ENCODE data around the gene FXYD1.
"Not testable (repeated sequence)": the region's sequence is repeated elsewhere in the genome, so short reads cannot be mapped to it uniquely, and the experiment has no call there.

Gene FXYD1

GRCh38 chr19:35138305-35138892, at the start of gene FXYD1:
TSS of gene FXYD1 (plus strand) at chr19:35138824. CDS start at chr19:35140080, 1,256 bp downstream.
- no peak for DNase-seq

DNA sequence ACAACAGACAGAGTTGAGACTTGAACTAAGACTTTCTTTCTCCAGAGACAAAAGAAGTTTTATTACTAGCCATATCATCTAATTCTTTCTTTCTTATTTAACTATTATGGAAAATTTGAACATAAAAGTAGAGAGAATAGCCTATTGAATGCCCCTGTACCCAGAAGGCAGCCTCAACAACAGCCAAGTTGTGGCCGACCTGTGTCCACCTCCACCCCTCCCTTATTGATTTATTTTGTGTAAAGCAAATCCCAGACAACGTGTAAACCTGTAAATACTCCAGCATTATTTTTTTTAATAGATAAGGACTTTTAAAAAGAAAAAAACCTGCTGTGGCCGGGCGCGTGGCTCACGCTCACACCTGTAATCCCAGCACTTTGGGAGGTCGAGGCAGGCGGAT, 49.1 kb upstream of the FXYD1 start:
- DNase-seq = no peak

DNA sequence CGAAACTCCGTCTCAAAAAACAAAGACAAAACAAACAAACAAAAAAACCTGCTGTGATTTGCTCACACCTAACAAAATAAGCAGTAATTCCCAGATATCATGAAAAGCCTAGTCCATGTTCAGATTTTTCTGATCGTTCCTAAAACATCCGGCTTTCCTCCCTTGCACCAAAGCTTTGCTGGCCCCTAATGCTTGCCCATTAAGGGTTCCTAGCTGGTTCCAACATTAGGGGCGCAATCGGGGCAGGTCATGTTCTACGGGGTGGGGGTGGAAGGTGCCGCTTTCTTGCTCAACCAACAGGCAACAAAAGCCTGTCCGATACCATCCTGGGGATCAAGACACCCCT, 48.5 kb upstream of the FXYD1 start:
- no peak for DNase-seq

DNA sequence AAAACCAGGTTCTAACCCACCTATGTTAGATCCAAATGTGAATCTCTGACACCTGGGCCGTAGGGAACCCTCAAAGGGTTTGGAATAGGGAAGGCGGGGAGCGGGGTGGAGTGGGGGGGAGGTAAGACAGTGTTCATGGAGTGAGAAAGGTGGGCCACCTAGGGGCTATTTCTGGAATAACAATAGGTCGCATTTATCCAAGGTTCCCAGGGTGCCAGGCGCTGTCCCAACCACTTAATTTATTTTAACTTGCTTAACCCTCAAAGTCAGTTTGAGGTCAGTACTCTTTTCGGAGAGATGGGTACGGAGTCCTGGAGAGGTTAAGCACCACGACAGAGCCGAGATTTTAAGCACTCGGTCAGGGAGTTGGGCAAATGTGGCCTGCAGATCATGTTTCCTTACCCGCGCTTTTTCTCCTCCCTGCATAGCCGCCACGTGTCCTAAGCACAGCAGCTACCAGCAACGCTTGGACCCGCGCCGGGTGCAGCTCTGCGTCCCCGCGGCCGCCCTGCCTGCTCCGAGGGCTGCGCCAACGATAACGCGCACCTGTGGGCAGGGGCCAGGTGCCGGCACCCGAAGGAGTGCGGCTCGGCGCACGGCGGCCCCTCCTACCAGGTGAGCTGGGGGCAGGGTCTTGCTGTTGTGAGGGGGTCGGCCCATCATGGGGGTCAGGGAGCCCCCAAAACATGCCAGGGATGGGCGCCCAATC, 48.0 kb upstream of the FXYD1 start:
- peak; percentile 86 for DNase-seq

DNA sequence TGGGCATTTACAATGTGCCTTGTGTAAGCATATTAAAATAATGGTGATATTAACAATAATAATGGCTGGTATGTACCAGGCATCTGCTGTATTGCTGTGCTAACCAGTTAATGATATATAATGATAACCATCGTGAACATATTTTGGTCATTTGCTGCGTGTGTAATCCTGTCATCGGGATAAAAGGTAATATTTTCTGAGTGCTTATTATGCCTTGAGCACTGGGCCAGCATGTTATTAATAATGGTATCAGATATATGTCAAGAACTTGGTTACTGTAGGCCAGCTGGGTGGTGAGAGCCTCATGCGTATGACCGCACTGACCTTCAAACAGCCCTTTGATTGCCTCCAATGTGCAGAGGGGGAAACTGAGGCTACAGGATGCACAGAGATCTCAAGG, 45.2 kb upstream of the FXYD1 start:
- no peak for DNase-seq

GRCh38 chr19:35093941-35094647, 44.5 kb upstream of the FXYD1 start:
- DNase-seq = no peak

- no peak for DNase-seq
These were observed 44.0 kb upstream of the FXYD1 start for GRCh38 chr19:35094656-35095055.

DNA sequence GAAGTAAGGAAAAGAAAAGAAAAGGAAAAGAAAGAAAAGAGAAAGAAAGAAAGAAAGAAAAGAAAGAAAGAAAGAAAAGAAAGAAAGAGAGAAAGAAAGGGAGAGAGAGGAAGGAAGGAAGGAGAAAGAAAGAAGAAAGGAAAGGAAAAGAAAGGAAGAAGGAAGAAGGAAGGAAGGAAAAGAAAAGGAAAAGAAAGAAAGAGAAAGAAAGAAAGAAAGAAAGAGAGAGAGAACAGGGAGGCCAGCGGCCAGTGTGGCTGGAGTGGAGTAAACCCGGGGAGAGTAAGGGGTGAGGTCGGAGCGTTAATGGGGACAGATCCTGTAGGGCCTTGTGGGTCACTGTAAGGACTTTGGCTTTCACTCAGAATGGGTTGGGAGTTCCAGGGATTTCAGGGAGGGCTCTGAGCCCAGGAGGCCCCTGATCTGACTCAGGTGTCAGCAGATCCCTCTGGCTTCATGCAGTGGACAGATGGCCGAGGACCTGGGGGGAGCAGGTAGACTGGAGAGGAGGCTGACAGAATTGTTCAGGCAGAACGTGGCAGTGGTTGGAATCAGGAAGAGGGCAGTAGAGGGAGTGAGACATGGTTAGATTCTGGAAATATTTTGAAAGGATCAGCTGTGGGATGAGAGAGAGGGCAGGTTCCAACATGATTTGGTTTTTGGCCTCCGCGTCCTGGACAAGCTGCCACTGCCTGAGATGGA, 42.8 kb upstream of the FXYD1 start:
- no peak for DNase-seq

DNA sequence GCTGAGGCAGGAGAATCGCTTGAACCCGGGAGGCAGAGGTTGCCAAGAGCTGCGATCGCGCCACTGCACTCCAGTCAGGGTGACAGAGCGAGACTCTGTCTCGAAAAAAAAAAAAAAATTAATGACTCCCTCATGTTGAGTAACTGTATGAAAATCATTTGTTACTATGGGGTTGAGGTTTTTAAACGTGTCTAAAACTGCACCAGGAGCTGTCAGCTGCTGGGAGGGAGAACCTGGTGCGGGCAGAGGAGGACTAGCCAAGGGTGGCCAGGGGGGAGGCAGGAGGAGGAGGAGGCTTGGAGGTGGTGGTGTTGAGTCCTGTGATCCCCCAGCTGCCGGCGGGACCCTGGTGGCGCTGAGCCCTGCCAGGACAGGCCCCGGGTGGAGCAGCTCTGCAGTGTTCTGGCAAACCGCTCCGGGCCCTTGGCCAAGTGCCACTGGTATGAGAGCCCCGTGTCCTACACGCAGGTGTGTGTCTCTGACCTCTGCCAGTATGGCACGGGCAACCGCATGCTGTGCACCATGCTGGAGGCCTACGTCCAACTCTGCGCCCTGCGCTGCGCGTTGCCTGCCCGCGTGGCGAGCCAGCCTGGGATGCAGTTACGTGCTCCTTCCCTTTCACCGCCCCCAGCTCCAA, 40.1 kb upstream of the FXYD1 start:
- DNase-seq = no peak

- no peak for DNase-seq
These were observed 39.3 kb upstream of the FXYD1 start for GRCh38 chr19:35099155-35099896.

GRCh38 chr19:35099897-35100275, 38.7 kb upstream of the FXYD1 start:
- no peak for DNase-seq

- DNase-seq = no peak
These were observed 37.8 kb upstream of the FXYD1 start for GRCh38 chr19:35100588-35101533.

DNA sequence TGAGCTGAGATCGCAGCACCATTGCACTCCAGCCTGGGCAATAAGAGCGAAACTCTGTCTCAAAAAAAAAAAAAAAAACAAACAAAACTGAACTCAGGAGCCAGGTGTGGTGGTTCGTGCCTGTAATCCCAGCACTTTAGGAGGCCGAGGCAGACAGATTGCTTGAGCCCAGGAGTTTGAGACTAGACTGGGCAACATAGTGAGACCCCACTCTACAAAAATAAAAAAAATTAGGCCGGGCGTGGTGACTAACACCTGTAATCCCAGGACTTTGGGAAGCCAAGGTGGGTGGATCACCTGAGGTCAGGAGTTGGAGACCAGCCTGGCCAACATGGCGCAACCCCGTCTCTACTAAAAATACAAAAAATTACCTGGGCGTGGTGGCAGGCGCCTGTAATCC, 36.7 kb upstream of the FXYD1 start:
- not testable (repeated sequence) for DNase-seq

DNA sequence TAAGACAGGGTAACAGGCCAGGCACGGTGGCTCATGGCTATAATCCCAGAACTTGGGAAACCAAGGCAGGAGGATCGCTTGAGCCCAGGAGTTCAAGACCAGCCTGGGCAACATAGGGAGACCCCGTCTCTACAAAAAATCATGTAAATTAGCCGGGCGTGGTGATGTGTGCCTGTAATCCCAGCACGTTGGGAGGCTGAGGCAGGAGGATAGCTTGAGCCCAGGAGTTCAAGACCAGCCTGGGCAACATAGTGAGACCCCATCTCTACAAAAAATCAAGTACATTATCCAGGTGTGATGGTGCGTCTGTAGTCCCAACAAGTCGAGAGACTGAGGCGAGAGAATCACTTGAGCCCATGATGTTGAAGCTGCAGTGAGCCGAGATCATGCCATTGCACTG, 35.0 kb upstream of the FXYD1 start:
- DNase-seq = not testable (repeated sequence)

DNA sequence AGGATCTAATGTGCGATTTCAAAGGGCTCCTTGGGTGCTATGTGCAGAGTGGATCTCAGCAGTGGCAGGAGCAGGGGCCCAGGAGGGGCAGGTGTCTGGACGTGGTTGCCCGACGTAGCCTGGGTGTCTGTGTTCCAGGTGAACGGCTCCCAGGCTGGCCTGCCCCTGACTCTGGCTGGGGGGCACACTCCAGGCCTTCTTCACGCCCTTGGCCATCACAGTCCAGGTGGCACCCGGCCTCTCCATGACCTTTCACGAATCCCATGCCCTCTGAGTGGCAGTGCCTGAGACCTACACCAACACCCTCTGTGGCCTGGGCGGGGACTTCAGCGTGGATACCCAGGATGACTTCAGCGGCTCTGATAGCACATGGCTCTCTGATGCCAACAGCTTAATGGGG, 34.3 kb upstream of the FXYD1 start:
- no peak for DNase-seq

DNA sequence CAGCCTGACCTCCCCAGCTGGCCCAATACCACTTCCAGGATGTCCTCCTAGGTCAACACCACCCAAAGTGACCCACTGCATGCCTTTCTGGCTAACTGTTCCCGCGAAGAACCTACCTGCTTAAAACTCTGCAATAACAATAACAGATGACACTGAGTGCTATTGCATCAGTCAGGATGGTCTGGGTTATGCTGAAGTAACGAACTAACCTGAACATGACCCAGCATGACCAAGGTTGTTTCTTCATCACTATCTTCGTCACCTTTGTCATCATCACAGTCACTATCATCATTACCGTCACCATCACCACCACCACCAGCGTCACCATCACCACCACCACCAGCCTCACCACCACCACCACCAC, 33.6 kb upstream of the FXYD1 start:
- no peak for DNase-seq

- DNase-seq = no peak
These were observed 33.0 kb upstream of the FXYD1 start for GRCh38 chr19:35105411-35106290.

- DNase-seq = no peak
These were observed 32.4 kb upstream of the FXYD1 start for GRCh38 chr19:35106291-35106583.

DNA sequence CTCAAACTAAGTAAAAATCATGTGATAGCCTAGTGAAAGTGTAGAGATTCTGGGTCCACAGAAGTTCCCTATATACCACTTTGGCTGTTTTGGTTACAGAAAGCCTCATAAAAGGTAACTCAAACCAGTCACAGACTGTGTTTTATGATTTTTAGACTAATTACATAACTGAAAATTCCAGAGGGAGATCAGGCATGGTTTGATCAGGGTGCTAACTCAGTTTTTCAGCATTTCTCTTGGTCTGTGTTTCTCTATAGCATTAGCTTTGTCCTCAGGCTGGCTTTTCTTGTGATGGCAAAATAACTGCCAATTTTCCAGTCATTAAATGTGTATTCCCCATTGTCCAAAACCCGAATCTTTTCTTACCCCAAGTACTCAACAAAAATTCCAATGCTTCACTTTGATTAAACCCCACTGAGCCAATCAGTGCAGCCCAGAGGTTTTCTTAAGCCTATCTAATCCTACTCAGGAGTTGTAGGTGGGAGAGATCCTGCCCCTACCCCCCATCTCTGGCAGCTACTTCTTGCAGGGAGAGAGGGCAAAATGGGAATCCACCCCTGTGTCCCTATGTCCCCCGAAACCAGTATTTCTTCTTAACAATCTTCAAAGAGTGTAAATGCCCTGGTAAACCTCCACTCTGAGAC, 31.6 kb upstream of the FXYD1 start:
- DNase-seq = no peak

GRCh38 chr19:35107545-35107944, 31.1 kb upstream of the FXYD1 start:
- DNase-seq = no peak

Data from hematopoietic multipotent progenitor cell treated with erythropoietin and hydrocortisone succinate and interleukin-3 and kit ligand, for 6 days (in vitro differentiated cells).